SU-DHL-6 (cell line): ENCODE measurements around the gene NIM1K.

Experiments
- H2AFZ ChIP-seq: fragments of 200-600 bp; sonication (generic); 2 replicates; pipeline ENCODE4 v1.6.1; 2014; ENCODE audit warnings: low read depth, mild to moderate bottlenecking, moderate library complexity, mixed read lengths, antibody characterized with exemption, low read length; ENCODE audit not compliant: severe bottlenecking
- H3F3A ChIP-seq: fragments of 200-600 bp; shearing (Covaris generic); 2 replicates; pipeline ENCODE4 v1.6.0; 2016; ENCODE audit warnings: antibody characterized with exemption, mild to moderate bottlenecking; ENCODE audit not compliant: insufficient read depth
- H3K27ac ChIP-seq: fragments of 200-600 bp; sonication (generic); 2 replicates; pipeline ENCODE4 v1.5.1; 2016; ENCODE audit warnings: low read depth, mild to moderate bottlenecking, low read length, moderate library complexity, mixed read lengths
- H3K27me3 ChIP-seq: fragments of 200-600 bp; sonication (generic), shearing (Covaris generic); 2 replicates; pipeline ENCODE4 v1.6.0; 2014; ENCODE audit warnings: mild to moderate bottlenecking, low read length
- H3K36me3 ChIP-seq: fragments of 200-600 bp; sonication (generic); 2 replicates; pipeline ENCODE4 v1.6.1; 2014; ENCODE audit warnings: mild to moderate bottlenecking, low read length, mixed read lengths
- H3K4me2 ChIP-seq: fragments of 300-600, 200-600 bp; shearing (Covaris generic), sonication (generic); 2 replicates; pipeline ENCODE4 v1.6.0; 2014; ENCODE audit warnings: low read length, low read depth, mild to moderate bottlenecking; ENCODE audit not compliant: poor library complexity, severe bottlenecking
- H3K4me3 ChIP-seq: fragments of 200-600 bp; sonication (generic); 2 replicates; pipeline ENCODE4 v1.5.1; 2014; ENCODE audit warnings: antibody characterized with exemption, low read length, mild to moderate bottlenecking, mixed read lengths; ENCODE audit not compliant: insufficient read depth, poor library complexity, severe bottlenecking
- H3K79me2 ChIP-seq: fragments of 200-600 bp; sonication (generic); 2 replicates; pipeline ENCODE4 v1.6.1; 2014; ENCODE audit warnings: mild to moderate bottlenecking, low read length, moderate library complexity; ENCODE audit not compliant: insufficient read depth
- H3K9ac ChIP-seq: fragments of 200-600 bp; sonication (generic); 2 replicates; pipeline ENCODE4 v1.7.0; 2014; ENCODE audit warnings: mild to moderate bottlenecking, low read length
- H3K9me2 ChIP-seq: fragments of 200-600 bp; sonication (generic); replicated peaks from 2 replicates; pipeline ENCODE4 v1.6.1; 2014; ENCODE audit warnings: low read length; ENCODE audit not compliant: insufficient read depth
- H3K9me3 ChIP-seq: fragments of 200-600 bp; sonication (generic); 2 replicates; pipeline ENCODE4 v1.6.1; 2014; ENCODE audit warnings: low read length, mixed read lengths; ENCODE audit not compliant: insufficient read depth
- H4K20me1 ChIP-seq: fragments of 200-600 bp; sonication (generic); 2 replicates; pipeline ENCODE4 v1.6.1; 2014; ENCODE audit warnings: low read depth, mild to moderate bottlenecking, antibody characterized with exemption, low read length, moderate library complexity, mixed read lengths
- EZH2phosphoT487 ChIP-seq: fragments of 200-600 bp; sonication (generic), shearing (Covaris generic); conservative IDR thresholded peaks from 2 replicates; pipeline ENCODE4 v1.6.1; 2018; ENCODE audit warnings: mild to moderate bottlenecking, antibody characterized with exemption, low read length, moderate library complexity, mixed read lengths
- TF ChIP-seq, protein P1 (sequence below): fragments of 200-600 bp; sonication (generic); IDR thresholded peaks from one replicate; pipeline ENCODE4 v1.5.1; 2017; ENCODE audit warnings: antibody characterized with exemption, mild to moderate bottlenecking, low read length, moderate library complexity; ENCODE audit not compliant: insufficient read depth, poor library complexity, severe bottlenecking

The NIM1K gene

GRCh38 chr5:43219120-43219519, 27.1 kb downstream of the NIM1K start:
- H3K27ac ChIP-seq = no peak overlapping the region
- H3K9ac ChIP-seq = no peak overlapping the region
- H3K79me2 ChIP-seq = no peaks in the 10 kb centered on the region
- no peaks in the 10 kb centered on the region for H3K36me3 ChIP-seq
- H3K9me3 ChIP-seq = no peaks in the 10 kb centered on the region
- no peaks in the 10 kb centered on the region for H3F3A ChIP-seq
- no peak for TF ChIP-seq EZH2phosphoT487
- TF ChIP-seq, protein P1, sequence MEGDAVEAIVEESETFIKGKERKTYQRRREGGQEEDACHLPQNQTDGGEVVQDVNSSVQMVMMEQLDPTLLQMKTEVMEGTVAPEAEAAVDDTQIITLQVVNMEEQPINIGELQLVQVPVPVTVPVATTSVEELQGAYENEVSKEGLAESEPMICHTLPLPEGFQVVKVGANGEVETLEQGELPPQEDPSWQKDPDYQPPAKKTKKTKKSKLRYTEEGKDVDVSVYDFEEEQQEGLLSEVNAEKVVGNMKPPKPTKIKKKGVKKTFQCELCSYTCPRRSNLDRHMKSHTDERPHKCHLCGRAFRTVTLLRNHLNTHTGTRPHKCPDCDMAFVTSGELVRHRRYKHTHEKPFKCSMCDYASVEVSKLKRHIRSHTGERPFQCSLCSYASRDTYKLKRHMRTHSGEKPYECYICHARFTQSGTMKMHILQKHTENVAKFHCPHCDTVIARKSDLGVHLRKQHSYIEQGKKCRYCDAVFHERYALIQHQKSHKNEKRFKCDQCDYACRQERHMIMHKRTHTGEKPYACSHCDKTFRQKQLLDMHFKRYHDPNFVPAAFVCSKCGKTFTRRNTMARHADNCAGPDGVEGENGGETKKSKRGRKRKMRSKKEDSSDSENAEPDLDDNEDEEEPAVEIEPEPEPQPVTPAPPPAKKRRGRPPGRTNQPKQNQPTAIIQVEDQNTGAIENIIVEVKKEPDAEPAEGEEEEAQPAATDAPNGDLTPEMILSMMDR = no peak
- no peak overlapping the region for H3K4me3 ChIP-seq
- no peaks in the 10 kb centered on the region for H4K20me1 ChIP-seq
- H3K9me2 ChIP-seq = no peaks in the 10 kb centered on the region
- H3K4me2 ChIP-seq = no peak overlapping the region
- no peaks in the 10 kb centered on the region for H3K27me3 ChIP-seq
- no peak overlapping the region for H2AFZ ChIP-seq

DNA sequence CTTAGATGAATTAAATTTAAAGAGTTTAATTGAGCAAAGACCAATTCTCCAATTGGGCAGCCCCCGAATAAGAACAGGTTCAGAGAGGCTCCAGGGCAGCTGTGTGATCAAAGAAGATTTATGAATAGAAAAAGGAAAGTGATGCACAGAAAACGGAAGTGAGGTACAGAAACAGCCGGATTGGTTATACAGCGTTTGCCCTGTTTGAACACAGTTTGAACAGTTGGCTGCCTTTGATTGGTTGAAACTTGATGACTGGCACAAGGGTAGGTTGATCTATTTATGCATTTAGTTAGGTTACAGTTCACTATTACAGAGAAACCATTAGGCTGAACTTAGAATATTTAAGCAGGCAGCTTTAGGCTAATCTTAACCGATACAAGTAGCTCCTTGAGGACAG, 29.5 kb downstream of the NIM1K start:
- no peak overlapping the region for H2AFZ ChIP-seq
- no peak overlapping the region for H3K4me2 ChIP-seq
- no peaks in the 10 kb centered on the region for H3K9me2 ChIP-seq
- H3K27ac ChIP-seq = no peak overlapping the region
- no peaks in the 10 kb centered on the region for H3K36me3 ChIP-seq
- H3K4me3 ChIP-seq = no peak overlapping the region
- H3K27me3 ChIP-seq = no peaks in the 10 kb centered on the region
- H3K9ac ChIP-seq = no peak overlapping the region
- no peaks in the 10 kb centered on the region for H3K79me2 ChIP-seq
- no peaks in the 10 kb centered on the region for H3F3A ChIP-seq
- TF ChIP-seq EZH2phosphoT487 = no peak
- TF ChIP-seq, protein P1 = no peak
- H4K20me1 ChIP-seq = no peaks in the 10 kb centered on the region
- no peaks in the 10 kb centered on the region for H3K9me3 ChIP-seq

GRCh38 chr5:43225649-43226245, 33.7 kb downstream of the NIM1K start:
- no peaks in the 10 kb centered on the region for H3K79me2 ChIP-seq
- TF ChIP-seq EZH2phosphoT487 = no peak
- TF ChIP-seq, protein P1 = no peak
- H3K9me2 ChIP-seq = no peaks in the 10 kb centered on the region
- no peaks in the 10 kb centered on the region for H3K9me3 ChIP-seq
- H2AFZ ChIP-seq = no peak overlapping the region
- no peaks in the 10 kb centered on the region for H3K36me3 ChIP-seq
- no peak overlapping the region for H3K4me3 ChIP-seq
- H3K27ac ChIP-seq = no peak overlapping the region
- H3F3A ChIP-seq = no peaks in the 10 kb centered on the region
- H3K4me2 ChIP-seq = no peak overlapping the region
- H3K9ac ChIP-seq = no peak overlapping the region
- H4K20me1 ChIP-seq = no peaks in the 10 kb centered on the region
- H3K27me3 ChIP-seq = no peaks in the 10 kb centered on the region
